A549 (cell line): ENCODE measurements around the gene CISH. TPM values are rescaled to one million over a fixed set of nuclear protein-coding genes. Genes with fewer than 3 reads are reported as not detected.

Experiments used
- ATAC-seq, 2 experiments: fragments of 200-7000 bp in 1 of 2; fragments of >200 bp in 1 of 2; cut with Nextera tagmentation in 1 of 2; cut with Tn5 transposase in 1 of 2; 3 replicates each; pipeline versions ENCODE4 v1.8.0 to v1.9.1; 2018 to 2020; ENCODE audit warnings: mild to moderate bottlenecking in 1 of 2, moderate library complexity in 1 of 2
- CTCF ChIA-PET: fragments of 300-600 bp; sonication (Branson Sonifier 250); formaldehyde crosslinking; extraction: SDS; loops from one replicate; lab custom pipeline; 2021; ENCODE audit warnings: antibody characterized with exemption, inconsistent platforms; lab: Yijun Ruan, JAX
- POLR2A ChIA-PET: fragments of 350-600 bp; formaldehyde crosslinking; extraction: SDS; loops from one replicate; lab custom pipeline; 2021; ENCODE audit warnings: antibody characterized with exemption, inconsistent platforms; lab: Yijun Ruan, JAX
- DNase-seq, 2 experiments: peaks; one replicate each; pipeline versions ENCODE4 v3.0.0 to v3.0.0-alpha.2; 2011 to 2016; ENCODE audit warnings: low read depth in 1 of 2, low spot score in 1 of 2
- FAIRE-seq: peaks from 2 replicates; lab custom pipeline; 2011; peaks lifted over from hg19 to GRCh38; lab: Jason Lieb, UNC
- H3K27ac ChIP-seq, 2 experiments: fragments of >200 bp; sonication (Bioruptor Twin); formaldehyde crosslinking; 3 replicates each; pipeline ENCODE4 v1.5.1; 2016 to 2017
- H3K4me1 ChIP-seq: fragments of >200 bp; sonication (Bioruptor Twin); formaldehyde crosslinking; 3 replicates; pipeline ENCODE4 v1.6.1; 2016
- H3K4me2 ChIP-seq: fragments of >200 bp; sonication (Bioruptor Twin); formaldehyde crosslinking; 3 replicates; pipeline ENCODE4 v1.6.1; 2016
- H3K4me3 ChIP-seq: fragments of >200 bp; sonication (Bioruptor Twin); formaldehyde crosslinking; 3 replicates; pipeline ENCODE4 v1.5.1; 2016
- H3K9me3 ChIP-seq: fragments of >200 bp; sonication (Bioruptor Twin); formaldehyde crosslinking; 3 replicates; pipeline ENCODE4 v1.6.1; 2016
- BHLHE40 ChIP-seq: IDR thresholded peaks from 2 replicates; pipeline ENCODE4 v1.6.1; 2012; ENCODE audit warnings: low read depth, low read length, inconsistent platforms
- CEBPB ChIP-seq, 2 experiments: fragments of >200 bp in 1 of 2; sonication (Bioruptor Twin) in 1 of 2; formaldehyde crosslinking in 1 of 2; IDR thresholded peaks; 2 replicates each; pipeline ENCODE4 v1.6.1; 2012 to 2016
- JUN ChIP-seq, 2 experiments: fragments of >200 bp; sonication (Bioruptor Twin); formaldehyde crosslinking; IDR thresholded peaks; 2 replicates in 1 of 2; 3 replicates in 1 of 2; pipeline ENCODE4 v1.6.1; 2016 to 2017
- MAFK ChIP-seq: fragments of 450-650 bp; IDR thresholded peaks from 2 replicates; pipeline ENCODE4 v1.6.1; 2014; ENCODE audit not compliant: partially characterized antibody
- POLR2AphosphoS2 ChIP-seq: conservative IDR thresholded peaks from 2 replicates; pipeline ENCODE4 v1.6.1; 2012; ENCODE audit warnings: low read length, improper control_type of control experiment, inconsistent platforms
- RFX5 ChIP-seq: fragments of 450-650 bp; IDR thresholded peaks from 2 replicates; pipeline ENCODE4 v1.7.1; 2014; ENCODE audit warnings: antibody characterized with exemption, mild to moderate bottlenecking, moderate library complexity
- RNF2 ChIP-seq: fragments of 200-600 bp; sonication (generic); IDR thresholded peaks from 2 replicates; pipeline ENCODE4 v1.6.1; 2016; ENCODE audit warnings: low read depth, mild to moderate bottlenecking, antibody characterized with exemption, moderate library complexity, borderline replicate concordance
- SMC3 ChIP-seq: fragments of >200 bp; sonication (Bioruptor Twin); formaldehyde crosslinking; IDR thresholded peaks from 3 replicates; pipeline ENCODE4 v1.6.1; 2018; ENCODE audit warnings: inconsistent platforms
- ZNF302 ChIP-seq: fragments of 250-450 bp; sonication (Bioruptor Pico); IDR thresholded peaks from 2 replicates; pipeline ENCODE4 v1.9.0; 2021; ENCODE audit warnings: inconsistent platforms, mild to moderate bottlenecking, moderate library complexity
- WGBS: methylation state at CpG from one replicate; pipeline ENCODE4 v1.1.6; 2017; ENCODE audit errors: missing lambda C conversion rate; 5-methylcytosine and 5-hydroxymethylcytosine counted together
- polyA plus RNA-seq, 4 experiments: library from polyadenylated mRNA; depleted of rRNA in 3 of 4; stranded (reverse); fragments of >200 nt; fragmentation: RNase III in 1 of 4; extraction: RNeasy Plus Mini Kit Qiagen cat#74134 plus additional on column Dnase treatment in 1 of 4; gene quantifications; 2 replicates in 3 of 4; 3 replicates in 1 of 4; pipeline ENCODE4 v1.2.3, GENCODE V29; 2011 to 2017
- TF ChIP-seq, protein P1 (sequence below): fragments of 250-450 bp; sonication (Bioruptor Pico); IDR thresholded peaks from 2 replicates; pipeline ENCODE4 v1.5.0; 2021; ENCODE audit warnings: mild to moderate bottlenecking, moderate library complexity, borderline replicate concordance
- TF ChIP-seq, protein P2 (sequence below): IDR thresholded peaks from 2 replicates; pipeline ENCODE4 v1.6.1; 2012
- TF ChIP-seq, protein P3 (sequence below): fragments of >200 bp; sonication (Bioruptor Twin); formaldehyde crosslinking; IDR thresholded peaks from 3 replicates; pipeline ENCODE4 v1.5.1; 2016
- TF ChIP-seq, protein P4 (sequence below): IDR thresholded peaks from 2 replicates; pipeline ENCODE4 v1.6.1; 2012

CISH gene
- polyA plus RNA-seq, 2 of the 4 experiments (the other 2 are of a cell fraction) = 0.43 to 0.68 TPM

DNA sequence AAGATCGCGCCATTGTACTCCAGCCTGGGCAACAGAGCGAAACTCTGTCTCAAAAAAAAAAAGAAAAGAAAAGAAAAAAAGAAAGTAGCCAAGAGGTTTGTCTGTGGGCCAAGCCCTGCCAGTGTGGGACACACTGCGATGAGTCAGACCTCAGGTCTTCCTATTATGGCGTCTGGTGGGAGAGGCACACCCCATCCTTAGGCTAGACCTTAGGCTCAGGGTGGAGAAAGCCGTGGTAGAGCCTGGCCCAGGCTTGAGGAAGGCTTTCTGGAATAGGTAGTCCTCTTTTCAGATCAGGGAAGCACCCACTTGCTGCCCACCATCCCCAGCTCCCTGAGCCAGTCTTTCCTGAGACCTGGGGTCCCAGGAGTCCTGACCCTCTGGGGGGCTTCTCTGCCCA lies 36.2 kb downstream of the CISH start:
- H3K4me2 ChIP-seq = no peak overlapping the region
- CTCF ChIA-PET = interaction anchor here (1.0 to 22.5 kb wide), 3 partner anchors 27 to 1107 kb away, joined by 3 to 375 read pairs (median 3); partner anchors contain the start of genes CISH and MAPKAPK3
- TF ChIP-seq RNF2 = no peak
- TF ChIP-seq MAFK = no peak
- TF ChIP-seq, protein P1, sequence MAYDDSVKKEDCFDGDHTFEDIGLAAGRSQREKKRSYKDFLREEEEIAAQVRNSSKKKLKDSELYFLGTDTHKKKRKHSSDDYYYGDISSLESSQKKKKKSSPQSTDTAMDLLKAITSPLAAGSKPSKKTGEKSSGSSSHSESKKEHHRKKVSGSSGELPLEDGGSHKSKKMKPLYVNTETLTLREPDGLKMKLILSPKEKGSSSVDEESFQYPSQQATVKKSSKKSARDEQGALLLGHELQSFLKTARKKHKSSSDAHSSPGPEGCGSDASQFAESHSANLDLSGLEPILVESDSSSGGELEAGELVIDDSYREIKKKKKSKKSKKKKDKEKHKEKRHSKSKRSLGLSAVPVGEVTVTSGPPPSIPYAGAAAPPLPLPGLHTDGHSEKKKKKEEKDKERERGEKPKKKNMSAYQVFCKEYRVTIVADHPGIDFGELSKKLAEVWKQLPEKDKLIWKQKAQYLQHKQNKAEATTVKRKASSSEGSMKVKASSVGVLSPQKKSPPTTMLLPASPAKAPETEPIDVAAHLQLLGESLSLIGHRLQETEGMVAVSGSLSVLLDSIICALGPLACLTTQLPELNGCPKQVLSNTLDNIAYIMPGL (CRISPR knock-in tag) = no peak
- H3K9me3 ChIP-seq = no peaks in the 10 kb centered on the region
- DNase-seq (no peak), ATAC-seq (no peak), FAIRE-seq (no peak)
- POLR2A ChIA-PET = no interaction called here
- H3K27ac ChIP-seq = no peak overlapping the region
- H3K4me1 ChIP-seq = peaks cover 3% of the 10 kb centered on the region; the same call in 1 of the 3 replicates
- no peak overlapping the region for H3K4me3 ChIP-seq
- 90% methylated on average over 6 of the region's 6 CpGs for WGBS

DNA sequence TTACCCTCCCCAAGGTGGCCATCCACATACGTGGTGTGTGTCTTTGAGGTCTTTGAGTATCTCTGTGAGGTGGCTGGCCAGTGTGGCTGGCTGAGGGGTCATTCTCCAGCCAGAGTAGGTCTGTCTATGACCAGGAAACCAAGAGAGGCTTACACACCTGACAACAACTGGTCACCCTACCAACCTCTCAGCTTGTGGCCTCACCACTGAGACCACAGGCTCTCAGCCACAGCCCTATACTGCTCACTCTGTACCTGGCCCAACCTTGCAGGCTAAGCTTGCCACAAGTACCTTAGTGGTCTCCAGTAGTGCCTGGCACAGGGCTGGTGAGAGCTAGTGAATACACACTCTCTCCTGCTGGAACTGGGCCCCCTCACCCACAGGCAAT lies 37.1 kb downstream of the CISH start:
- H3K27ac ChIP-seq = no peak overlapping the region
- TF ChIP-seq, protein P2, sequence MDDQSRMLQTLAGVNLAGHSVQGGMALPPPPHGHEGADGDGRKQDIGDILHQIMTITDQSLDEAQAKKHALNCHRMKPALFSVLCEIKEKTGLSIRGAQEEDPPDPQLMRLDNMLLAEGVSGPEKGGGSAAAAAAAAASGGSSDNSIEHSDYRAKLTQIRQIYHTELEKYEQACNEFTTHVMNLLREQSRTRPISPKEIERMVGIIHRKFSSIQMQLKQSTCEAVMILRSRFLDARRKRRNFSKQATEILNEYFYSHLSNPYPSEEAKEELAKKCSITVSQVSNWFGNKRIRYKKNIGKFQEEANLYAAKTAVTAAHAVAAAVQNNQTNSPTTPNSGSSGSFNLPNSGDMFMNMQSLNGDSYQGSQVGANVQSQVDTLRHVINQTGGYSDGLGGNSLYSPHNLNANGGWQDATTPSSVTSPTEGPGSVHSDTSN = no peak
- no peak for TF ChIP-seq BHLHE40
- TF ChIP-seq, protein P1 (CRISPR knock-in tag) = no peak
- 100% methylated on average over 1 of the region's 1 CpG for WGBS
- H3K4me1 ChIP-seq = peaks cover 6% of the 10 kb centered on the region; the same call in 1 of the 3 replicates
- DNase-seq (no peak), FAIRE-seq (no peak), ATAC-seq (no peak)
- no peak overlapping the region for H3K4me2 ChIP-seq
- ChIA-PET CTCF (interaction anchor here (0.5 to 22.5 kb wide), 2 partner anchors 12 to 34 kb away, joined by 3 to 375 read pairs; partner anchors contain the start of genes CISH and MAPKAPK3), POLR2A (no interaction called here)
- no peak overlapping the region for H3K4me3 ChIP-seq
- no peaks in the 10 kb centered on the region for H3K9me3 ChIP-seq

DNA sequence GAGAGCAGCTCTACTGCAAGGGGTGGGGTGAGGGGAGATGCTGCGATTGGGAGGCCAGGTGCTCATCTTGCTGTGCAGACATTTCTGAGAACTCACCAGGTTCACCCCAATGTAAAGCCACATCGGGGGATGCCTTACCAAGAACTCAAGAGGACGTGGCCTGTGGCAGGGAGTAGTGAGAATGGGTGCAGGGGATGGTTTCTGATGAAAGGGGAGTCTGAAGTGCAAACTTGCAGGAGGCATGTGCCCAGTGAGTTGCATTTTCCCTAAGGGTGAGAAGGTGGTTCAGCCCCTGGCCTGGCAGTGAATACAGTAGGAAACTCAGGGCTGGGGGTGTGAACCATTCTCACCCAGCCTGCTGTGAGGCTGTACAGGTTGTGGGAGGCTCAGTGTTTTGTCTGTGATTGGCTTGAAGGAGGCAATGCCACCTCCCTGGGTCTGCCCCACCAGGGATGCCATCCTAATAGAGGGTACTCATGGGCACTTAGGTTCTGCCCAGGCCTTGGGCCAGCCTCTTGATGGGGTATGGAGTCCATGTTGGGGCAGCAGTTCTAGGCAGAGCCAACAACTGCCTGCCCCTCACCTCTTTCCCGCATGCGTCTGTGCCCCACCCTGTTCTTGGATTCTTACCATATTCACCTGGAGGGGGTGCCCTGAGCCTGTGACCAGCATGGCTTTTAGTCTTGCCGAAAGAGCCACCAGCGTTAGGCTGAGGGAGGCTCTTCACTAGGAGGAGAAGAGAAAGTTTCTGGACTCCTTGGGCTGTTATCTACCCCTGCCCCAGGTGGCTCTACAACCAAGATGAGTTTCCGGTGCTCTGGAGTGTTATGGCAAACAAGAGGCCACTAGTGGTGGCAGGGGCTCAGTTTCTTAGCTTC lies 37.8 kb downstream of the CISH start:
- 90% methylated on average over 7 of the region's 8 CpGs for WGBS
- CTCF ChIA-PET = interaction anchor here (0.8 to 22.5 kb wide), 6 partner anchors 12 to 816 kb away, joined by 3 to 375 read pairs (median 8); partner anchors contain the start of genes CISH and MAPKAPK3
- H3K9me3 ChIP-seq = no peaks in the 10 kb centered on the region
- TF ChIP-seq POLR2AphosphoS2 = no peak
- no peak for TF ChIP-seq CEBPB (IDR thresholded peaks at IDR 0.05)
- TF ChIP-seq JUN (IDR thresholded peaks at IDR 0.05) = no peak
- TF ChIP-seq, protein P3, sequence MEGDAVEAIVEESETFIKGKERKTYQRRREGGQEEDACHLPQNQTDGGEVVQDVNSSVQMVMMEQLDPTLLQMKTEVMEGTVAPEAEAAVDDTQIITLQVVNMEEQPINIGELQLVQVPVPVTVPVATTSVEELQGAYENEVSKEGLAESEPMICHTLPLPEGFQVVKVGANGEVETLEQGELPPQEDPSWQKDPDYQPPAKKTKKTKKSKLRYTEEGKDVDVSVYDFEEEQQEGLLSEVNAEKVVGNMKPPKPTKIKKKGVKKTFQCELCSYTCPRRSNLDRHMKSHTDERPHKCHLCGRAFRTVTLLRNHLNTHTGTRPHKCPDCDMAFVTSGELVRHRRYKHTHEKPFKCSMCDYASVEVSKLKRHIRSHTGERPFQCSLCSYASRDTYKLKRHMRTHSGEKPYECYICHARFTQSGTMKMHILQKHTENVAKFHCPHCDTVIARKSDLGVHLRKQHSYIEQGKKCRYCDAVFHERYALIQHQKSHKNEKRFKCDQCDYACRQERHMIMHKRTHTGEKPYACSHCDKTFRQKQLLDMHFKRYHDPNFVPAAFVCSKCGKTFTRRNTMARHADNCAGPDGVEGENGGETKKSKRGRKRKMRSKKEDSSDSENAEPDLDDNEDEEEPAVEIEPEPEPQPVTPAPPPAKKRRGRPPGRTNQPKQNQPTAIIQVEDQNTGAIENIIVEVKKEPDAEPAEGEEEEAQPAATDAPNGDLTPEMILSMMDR = no peak
- TF ChIP-seq SMC3 = no peak
- no peak for TF ChIP-seq RFX5
- TF ChIP-seq ZNF302 (CRISPR knock-in tag) = no peak
- TF ChIP-seq, protein P4, sequence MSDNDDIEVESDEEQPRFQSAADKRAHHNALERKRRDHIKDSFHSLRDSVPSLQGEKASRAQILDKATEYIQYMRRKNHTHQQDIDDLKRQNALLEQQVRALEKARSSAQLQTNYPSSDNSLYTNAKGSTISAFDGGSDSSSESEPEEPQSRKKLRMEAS = no peak
- TF ChIP-seq, all 56 proteins: peak for 0
- DNase-seq = no peak
- FAIRE-seq = no peak
- Histone ChIP-seq H3K4me2 (no peak overlapping the region), H3K27ac (no peak overlapping the region), H3K4me3 (no peak overlapping the region), H3K4me1 (peaks cover 6% of the 10 kb centered on the region; the same call in 1 of the 3 replicates)
- POLR2A ChIA-PET = no interaction called here
- ATAC-seq = no peak
